ENCODE results near the gene IREB2.
"Not testable (repeated sequence)": the region's sequence is repeated elsewhere in the genome, so short reads cannot be mapped to it uniquely, and the experiment has no call there.

IREB2 gene

DNA sequence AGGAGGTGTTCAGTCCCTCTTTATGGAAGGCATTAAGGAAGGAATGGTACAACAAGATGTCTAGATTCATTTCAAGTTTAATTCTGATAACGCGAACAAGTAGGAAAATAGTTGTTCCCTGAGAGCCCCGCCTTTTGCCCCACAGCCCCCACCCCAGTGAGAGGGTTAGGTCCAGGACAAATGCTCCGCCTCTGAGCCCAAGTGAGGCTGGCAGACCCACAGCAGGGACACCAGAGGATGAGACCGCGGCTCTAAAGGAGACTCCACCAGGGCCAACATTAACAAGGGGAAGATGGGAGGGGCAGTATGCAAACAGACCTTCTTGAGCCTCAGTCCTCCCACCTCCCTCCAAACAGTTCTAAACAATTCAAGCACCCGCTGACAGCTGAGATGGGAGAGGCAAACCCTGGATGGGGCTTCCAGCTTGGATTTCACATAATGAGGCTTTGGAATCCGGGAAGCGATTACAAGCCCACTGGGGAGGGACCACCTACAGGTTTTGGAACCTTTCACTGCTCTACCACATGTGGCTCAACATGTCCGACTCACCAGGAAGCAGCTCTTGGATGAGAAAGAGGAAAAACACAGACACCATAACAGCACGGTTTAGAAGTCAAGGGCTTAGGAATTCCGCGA lies 42.9 kb upstream of the IREB2 start:
- Histone ChIP-seq H3K9me3 (ENCODE audit: control insufficient read depth, low read length) (no peaks in the 10 kb centered on the region), H3K4me3 (ENCODE audit: insufficient read depth, low read depth, low read length) (no peak overlapping the region), H3K27ac (ENCODE audit: insufficient read depth, low read depth, low read length, poor library complexity, severe bottlenecking) (no peak overlapping the region), H3K4me1 (ENCODE audit: control insufficient read depth, insufficient read depth, low read length) (peaks cover 23% of the 10 kb centered on the region), H3K27me3 (ENCODE audit: control insufficient read depth, insufficient read depth, low read length, poor library complexity, severe bottlenecking) (peaks cover 31% of the 10 kb centered on the region), H3K36me3 (ENCODE audit: control insufficient read depth, insufficient read depth, low read length) (no peaks in the 10 kb centered on the region)
- WGBS, 2 experiments, result 8 to 9% methylated on average over 13 of the region's 13 CpGs

DNA sequence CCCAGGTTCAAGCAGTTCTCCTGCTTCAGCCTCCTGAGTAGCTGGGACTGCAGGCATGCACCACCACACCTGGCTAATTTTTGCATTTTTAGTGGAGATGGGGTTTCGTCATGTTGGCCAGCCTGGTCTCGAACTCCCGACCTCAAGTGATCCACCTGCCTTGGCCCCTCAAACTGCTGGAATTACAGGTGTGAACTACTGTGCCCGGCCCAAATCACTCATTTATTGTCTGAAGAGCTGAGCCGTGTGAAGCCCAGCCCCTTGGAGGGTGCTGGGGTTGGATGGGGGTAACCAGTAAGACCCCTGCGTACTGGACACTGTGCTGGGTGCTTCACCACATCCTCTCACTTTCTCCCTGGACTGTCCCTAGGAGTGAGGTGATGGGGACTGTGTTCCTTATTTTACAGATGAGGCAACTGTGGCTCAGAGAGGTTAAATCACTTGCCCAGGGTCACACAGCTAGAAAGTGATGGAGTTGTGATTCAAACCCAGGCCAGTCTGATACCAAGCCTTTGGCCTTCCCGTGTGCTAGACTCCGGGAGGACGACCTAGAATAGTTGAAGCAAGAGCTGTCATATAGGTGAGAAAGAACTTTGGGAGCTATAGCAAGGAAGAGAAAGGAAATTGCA lies 41.7 kb upstream of the IREB2 start:
- Histone ChIP-seq H3K36me3 (ENCODE audit: control insufficient read depth, insufficient read depth, low read length) (no peaks in the 10 kb centered on the region), H3K4me3 (ENCODE audit: insufficient read depth, low read depth, low read length) (no peak overlapping the region), H3K27ac (ENCODE audit: insufficient read depth, low read depth, low read length, poor library complexity, severe bottlenecking) (no peak overlapping the region), H3K27me3 (ENCODE audit: control insufficient read depth, insufficient read depth, low read length, poor library complexity, severe bottlenecking) (peaks cover 31% of the 10 kb centered on the region), H3K9me3 (ENCODE audit: control insufficient read depth, low read length) (no peaks in the 10 kb centered on the region), H3K4me1 (ENCODE audit: control insufficient read depth, insufficient read depth, low read length) (peaks cover 23% of the 10 kb centered on the region)
- WGBS, 2 experiments, result 80 to 90% methylated on average over 8 to 9 of the region's 9 CpGs

DNA sequence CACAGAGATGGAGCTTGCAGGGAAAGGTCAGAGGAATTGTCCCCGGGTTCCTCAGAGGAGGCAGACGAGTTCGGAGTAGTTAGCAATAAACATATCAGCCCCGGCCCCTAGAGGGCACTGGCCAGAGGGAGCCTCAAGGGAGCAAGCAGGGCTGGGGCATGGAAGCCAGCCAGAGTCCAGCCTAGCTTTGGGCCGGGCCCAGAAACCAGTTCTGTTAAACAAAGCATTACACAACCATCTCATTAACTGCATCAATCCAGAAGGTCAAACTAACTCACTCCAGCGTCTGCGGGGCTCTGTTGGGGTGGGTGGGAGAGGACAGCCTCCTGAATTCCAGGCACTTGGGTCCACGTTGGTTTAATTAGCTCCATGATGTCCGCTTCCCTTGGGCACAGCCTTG lies 41.0 kb upstream of the IREB2 start:
- H3K27ac ChIP-seq (ENCODE audit: insufficient read depth, low read depth, low read length, poor library complexity, severe bottlenecking), result no peak overlapping the region
- no peaks in the 10 kb centered on the region for H3K9me3 ChIP-seq (ENCODE audit: control insufficient read depth, low read length)
- peaks cover 23% of the 10 kb centered on the region for H3K4me1 ChIP-seq (ENCODE audit: control insufficient read depth, insufficient read depth, low read length)
- H3K36me3 ChIP-seq (ENCODE audit: control insufficient read depth, insufficient read depth, low read length), result no peaks in the 10 kb centered on the region
- H3K27me3 ChIP-seq (ENCODE audit: control insufficient read depth, insufficient read depth, low read length, poor library complexity, severe bottlenecking), result peaks cover 31% of the 10 kb centered on the region
- H3K4me3 ChIP-seq (ENCODE audit: insufficient read depth, low read depth, low read length), result no peak overlapping the region
- WGBS, 2 experiments, result 83 to 84% methylated on average over 9 of the region's 9 CpGs

DNA sequence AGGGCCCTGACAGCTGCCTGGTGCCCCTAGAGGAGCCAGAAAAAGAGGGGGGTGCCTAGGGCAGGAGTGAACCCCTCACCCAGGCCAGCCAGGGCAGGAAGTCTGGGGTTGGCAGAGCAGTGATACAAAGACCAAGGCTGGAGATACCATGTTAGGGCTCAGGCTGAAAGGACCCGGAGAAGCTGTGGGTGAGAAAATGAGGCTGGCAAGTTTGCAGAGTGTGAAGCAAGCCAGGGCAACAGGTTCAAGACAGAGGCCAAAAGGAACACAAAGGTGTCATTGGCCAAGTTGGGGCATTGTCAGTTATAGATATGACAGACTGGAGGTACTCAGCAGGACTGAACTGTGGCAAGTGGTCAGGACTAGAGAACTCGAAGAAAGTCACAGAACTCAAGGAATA lies 40.6 kb upstream of the IREB2 start:
- no peak overlapping the region for H3K4me3 ChIP-seq (ENCODE audit: insufficient read depth, low read depth, low read length)
- no peaks in the 10 kb centered on the region for H3K9me3 ChIP-seq (ENCODE audit: control insufficient read depth, low read length)
- peaks cover 23% of the 10 kb centered on the region for H3K4me1 ChIP-seq (ENCODE audit: control insufficient read depth, insufficient read depth, low read length)
- H3K36me3 ChIP-seq (ENCODE audit: control insufficient read depth, insufficient read depth, low read length), result no peaks in the 10 kb centered on the region
- peaks cover 31% of the 10 kb centered on the region for H3K27me3 ChIP-seq (ENCODE audit: control insufficient read depth, insufficient read depth, low read length, poor library complexity, severe bottlenecking)
- WGBS, 2 experiments, result 95 to 98% methylated on average over 2 of the region's 2 CpGs
- no peak overlapping the region for H3K27ac ChIP-seq (ENCODE audit: insufficient read depth, low read depth, low read length, poor library complexity, severe bottlenecking)

DNA sequence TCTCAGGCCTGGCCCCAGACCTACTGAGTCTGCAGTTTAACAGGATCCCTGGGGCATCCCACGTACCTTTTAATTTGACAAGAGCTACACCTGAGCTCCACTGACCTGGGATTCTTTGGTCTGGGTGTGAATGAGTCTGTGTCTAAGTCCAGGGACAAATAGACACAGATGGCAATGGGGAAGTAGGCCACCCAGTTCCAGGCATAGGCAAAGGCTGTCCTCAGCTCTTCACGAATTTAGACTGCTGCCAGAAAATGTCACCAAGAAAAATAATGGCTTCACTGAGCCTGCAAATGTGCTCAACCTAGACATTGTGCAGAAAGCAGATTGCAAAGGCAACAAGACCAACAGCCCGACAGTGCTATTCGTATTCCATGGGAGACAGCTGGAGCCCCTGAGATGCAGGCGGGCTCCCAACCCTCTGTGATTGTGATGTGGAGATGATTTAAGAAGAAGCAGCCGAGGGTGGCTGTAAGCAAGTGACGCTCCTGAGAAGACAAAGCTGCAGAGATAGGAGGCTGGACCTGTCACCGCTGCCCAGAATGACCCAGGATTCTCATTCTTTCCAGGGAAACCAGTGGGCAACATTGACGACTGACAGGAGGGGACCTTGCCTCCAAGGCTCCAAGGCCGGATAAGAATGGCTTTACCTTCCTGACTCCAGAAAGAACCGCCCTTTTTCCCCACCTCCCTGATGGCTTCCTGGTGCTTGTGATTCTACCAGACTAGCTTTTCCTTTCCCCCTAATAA lies 39.8 kb upstream of the IREB2 start:
- Histone ChIP-seq H3K27ac (ENCODE audit: insufficient read depth, low read depth, low read length, poor library complexity, severe bottlenecking) (no peak overlapping the region), H3K4me1 (ENCODE audit: control insufficient read depth, insufficient read depth, low read length) (peaks cover 23% of the 10 kb centered on the region), H3K27me3 (ENCODE audit: control insufficient read depth, insufficient read depth, low read length, poor library complexity, severe bottlenecking) (peaks cover 31% of the 10 kb centered on the region), H3K36me3 (ENCODE audit: control insufficient read depth, insufficient read depth, low read length) (no peaks in the 10 kb centered on the region), H3K4me3 (ENCODE audit: insufficient read depth, low read depth, low read length) (no peak overlapping the region), H3K9me3 (ENCODE audit: control insufficient read depth, low read length) (no peaks in the 10 kb centered on the region)
- WGBS, 2 experiments, result 81 to 87% methylated on average over 11 of the region's 11 CpGs

DNA sequence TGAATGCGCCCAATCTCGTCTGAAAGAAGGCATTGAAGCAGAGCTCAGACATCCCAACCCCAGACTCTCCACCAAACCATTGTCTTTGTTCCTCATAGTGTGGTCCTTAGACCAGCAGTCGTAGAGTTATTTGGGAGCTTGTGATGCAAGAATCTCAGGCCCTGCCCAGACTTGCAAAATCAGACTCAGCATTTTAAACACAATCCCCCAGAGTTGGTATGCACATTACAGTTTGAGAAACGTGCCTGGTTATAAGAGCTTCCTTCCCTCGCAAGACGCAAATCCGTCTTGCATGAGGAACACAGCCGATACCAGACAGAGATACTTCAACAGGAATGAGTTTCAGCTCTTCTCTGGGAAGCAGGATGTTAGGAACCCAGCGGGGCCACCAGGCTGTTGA lies 38.9 kb upstream of the IREB2 start:
- Histone ChIP-seq H3K27me3 (ENCODE audit: control insufficient read depth, insufficient read depth, low read length, poor library complexity, severe bottlenecking) (peaks cover 25% of the 10 kb centered on the region), H3K27ac (ENCODE audit: insufficient read depth, low read depth, low read length, poor library complexity, severe bottlenecking) (no peak overlapping the region), H3K4me1 (ENCODE audit: control insufficient read depth, insufficient read depth, low read length) (peaks cover 22% of the 10 kb centered on the region), H3K9me3 (ENCODE audit: control insufficient read depth, low read length) (no peaks in the 10 kb centered on the region), H3K36me3 (ENCODE audit: control insufficient read depth, insufficient read depth, low read length) (no peaks in the 10 kb centered on the region), H3K4me3 (ENCODE audit: insufficient read depth, low read depth, low read length) (no peak overlapping the region)
- WGBS, 2 experiments, result 88 to 93% methylated on average over 9 of the region's 9 CpGs

DNA sequence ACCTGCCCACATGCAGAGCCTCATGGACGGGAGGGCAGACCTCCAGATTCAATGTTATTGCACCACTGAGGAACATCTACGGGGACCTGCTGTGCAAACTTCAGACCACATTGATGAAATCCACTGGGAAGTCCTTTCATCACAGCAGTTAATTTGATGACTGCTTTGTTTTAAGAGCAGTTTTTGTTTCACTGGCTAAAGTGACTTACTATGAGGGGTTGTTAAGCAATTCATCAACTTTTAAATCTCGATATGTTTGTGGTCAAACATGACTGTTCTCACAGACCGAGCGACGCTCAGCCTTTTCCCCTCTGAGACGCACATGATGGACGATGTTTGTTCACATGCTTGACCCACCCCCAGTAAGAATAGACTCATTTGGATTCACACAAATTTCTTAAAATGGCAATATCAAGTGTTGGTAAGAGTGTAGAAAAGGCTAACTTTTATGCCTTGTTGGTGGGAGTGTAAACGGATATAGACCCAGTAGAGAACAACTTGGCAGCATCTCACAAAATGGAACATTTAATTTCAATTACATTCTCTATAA lies 35.9 kb upstream of the IREB2 start:
- Histone ChIP-seq H3K4me1 (ENCODE audit: control insufficient read depth, insufficient read depth, low read length) (peaks cover 6% of the 10 kb centered on the region), H3K9me3 (ENCODE audit: control insufficient read depth, low read length) (no peaks in the 10 kb centered on the region), H3K27me3 (ENCODE audit: control insufficient read depth, insufficient read depth, low read length, poor library complexity, severe bottlenecking) (peaks cover 6% of the 10 kb centered on the region), H3K27ac (ENCODE audit: insufficient read depth, low read depth, low read length, poor library complexity, severe bottlenecking) (no peak overlapping the region), H3K36me3 (ENCODE audit: control insufficient read depth, insufficient read depth, low read length) (no peaks in the 10 kb centered on the region), H3K4me3 (ENCODE audit: insufficient read depth, low read depth, low read length) (no peak overlapping the region)
- WGBS, 2 experiments, result 90 to 92% methylated on average over 9 of the region's 9 CpGs

DNA sequence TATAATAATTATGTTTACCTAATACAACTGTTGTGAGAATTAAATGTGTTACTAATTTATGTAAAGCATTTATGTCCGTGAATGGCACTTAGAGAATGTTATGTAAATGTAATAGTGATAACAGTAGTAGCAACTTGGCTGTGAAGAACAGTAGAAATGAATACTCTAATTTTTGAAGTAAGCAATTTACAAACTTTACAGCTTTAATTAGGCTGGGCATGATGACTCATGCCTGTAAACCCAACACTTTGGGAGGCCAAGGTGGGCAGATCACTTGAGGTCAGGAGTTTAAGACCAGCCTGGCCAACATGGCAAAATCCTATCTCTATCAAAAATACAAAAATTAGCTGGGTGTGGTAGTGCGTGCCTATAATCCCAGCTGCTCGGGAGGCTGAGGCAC lies 33.9 kb upstream of the IREB2 start:
- H3K27ac ChIP-seq (ENCODE audit: insufficient read depth, low read depth, low read length, poor library complexity, severe bottlenecking), result no peak overlapping the region
- no peak overlapping the region for H3K4me3 ChIP-seq (ENCODE audit: insufficient read depth, low read depth, low read length)
- peaks cover 3% of the 10 kb centered on the region for H3K27me3 ChIP-seq (ENCODE audit: control insufficient read depth, insufficient read depth, low read length, poor library complexity, severe bottlenecking)
- WGBS, 2 experiments, result 95% methylated on average over 3 of the region's 3 CpGs
- no peaks in the 10 kb centered on the region for H3K9me3 ChIP-seq (ENCODE audit: control insufficient read depth, low read length)
- no peaks in the 10 kb centered on the region for H3K4me1 ChIP-seq (ENCODE audit: control insufficient read depth, insufficient read depth, low read length)
- no peaks in the 10 kb centered on the region for H3K36me3 ChIP-seq (ENCODE audit: control insufficient read depth, insufficient read depth, low read length)

DNA sequence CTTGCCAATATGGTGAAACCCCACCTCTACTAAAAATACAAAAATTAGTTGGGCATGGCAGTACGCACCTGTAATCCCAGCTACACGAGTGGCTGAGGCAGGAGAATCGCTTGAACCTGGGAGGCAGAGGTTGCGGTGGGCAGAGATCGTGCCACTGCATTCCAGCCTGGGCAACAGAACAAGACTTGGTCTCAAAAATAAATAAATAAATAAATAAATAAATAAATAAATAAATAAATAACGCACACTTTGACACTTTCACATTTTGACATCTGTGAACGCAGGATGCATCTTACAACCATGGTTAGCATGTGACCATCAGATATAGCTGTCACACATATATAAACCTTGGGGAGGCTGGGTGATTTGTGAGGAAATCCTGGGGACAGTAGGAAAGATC lies 33.2 kb upstream of the IREB2 start:
- H3K4me3 ChIP-seq (ENCODE audit: insufficient read depth, low read depth, low read length); H3K27me3 ChIP-seq (ENCODE audit: control insufficient read depth, insufficient read depth, low read length, poor library complexity, severe bottlenecking); H3K4me1 ChIP-seq (ENCODE audit: control insufficient read depth, insufficient read depth, low read length); H3K27ac ChIP-seq (ENCODE audit: insufficient read depth, low read depth, low read length, poor library complexity, severe bottlenecking); H3K9me3 ChIP-seq (ENCODE audit: control insufficient read depth, low read length); H3K36me3 ChIP-seq (ENCODE audit: control insufficient read depth, insufficient read depth, low read length): not testable (repeated sequence)
- WGBS, 2 experiments, result 92 to 98% methylated on average over 6 of the region's 7 CpGs

DNA sequence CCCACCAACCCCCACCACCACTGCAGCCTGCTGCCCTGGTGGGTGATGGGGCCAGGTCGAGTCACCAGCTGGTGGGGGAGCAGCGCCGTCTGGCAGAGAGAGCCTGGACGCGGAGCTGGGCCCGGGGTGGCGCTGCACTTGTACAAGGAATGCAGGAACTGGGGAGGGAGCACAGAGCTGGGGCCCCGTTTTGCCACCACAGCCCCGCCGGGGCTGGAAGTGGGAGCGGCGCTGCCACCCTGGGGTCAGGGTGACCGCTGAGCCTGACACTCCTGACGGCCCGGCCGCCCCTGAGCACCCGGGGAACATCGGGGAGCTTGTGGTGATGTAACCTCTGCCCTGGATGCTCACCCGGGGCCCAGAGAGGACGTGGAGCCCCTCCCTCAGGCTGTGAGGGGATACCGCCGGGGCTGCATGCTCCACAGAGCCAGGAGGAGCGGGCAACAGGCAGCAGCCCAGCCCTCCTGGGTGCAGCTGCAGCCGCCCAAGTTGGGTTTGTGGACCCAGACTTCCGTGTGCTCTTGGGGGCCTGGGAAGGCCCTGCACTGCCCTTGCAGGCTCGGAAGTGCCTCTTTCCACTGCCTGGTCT lies 32.6 kb upstream of the IREB2 start:
- H3K9me3 ChIP-seq (ENCODE audit: control insufficient read depth, low read length), result no peaks in the 10 kb centered on the region
- no peaks in the 10 kb centered on the region for H3K27me3 ChIP-seq (ENCODE audit: control insufficient read depth, insufficient read depth, low read length, poor library complexity, severe bottlenecking)
- H3K36me3 ChIP-seq (ENCODE audit: control insufficient read depth, insufficient read depth, low read length), result no peaks in the 10 kb centered on the region
- H3K4me3 ChIP-seq (ENCODE audit: insufficient read depth, low read depth, low read length), result no peak overlapping the region
- H3K4me1 ChIP-seq (ENCODE audit: control insufficient read depth, insufficient read depth, low read length), result no peaks in the 10 kb centered on the region
- no peak overlapping the region for H3K27ac ChIP-seq (ENCODE audit: insufficient read depth, low read depth, low read length, poor library complexity, severe bottlenecking)
- 81% methylated on average over 26 of the region's 26 CpGs for WGBS, 2 experiments
